ENCODE results near the gene COL18A1.
"Not testable (repeated sequence)": the region's sequence is repeated elsewhere in the genome, so short reads cannot be mapped to it uniquely, and the experiment has no call there.

Gene COL18A1

GRCh38 chr21:45442686-45443594 is 38.0 kb downstream of the COL18A1 start:
- FAIRE-seq = not testable (repeated sequence)

GRCh38 chr21:45443595-45444181 is 38.7 kb downstream of the COL18A1 start:
- no peak for FAIRE-seq

GRCh38 chr21:45444385-45444784 is 39.4 kb downstream of the COL18A1 start:
- FAIRE-seq = no peak

- no peak for FAIRE-seq
These were observed 40.4 kb downstream of the COL18A1 start for GRCh38 chr21:45445369-45445768.

- no peak for FAIRE-seq
These were observed 42.9 kb downstream of the COL18A1 start for GRCh38 chr21:45447821-45448220.

DNA sequence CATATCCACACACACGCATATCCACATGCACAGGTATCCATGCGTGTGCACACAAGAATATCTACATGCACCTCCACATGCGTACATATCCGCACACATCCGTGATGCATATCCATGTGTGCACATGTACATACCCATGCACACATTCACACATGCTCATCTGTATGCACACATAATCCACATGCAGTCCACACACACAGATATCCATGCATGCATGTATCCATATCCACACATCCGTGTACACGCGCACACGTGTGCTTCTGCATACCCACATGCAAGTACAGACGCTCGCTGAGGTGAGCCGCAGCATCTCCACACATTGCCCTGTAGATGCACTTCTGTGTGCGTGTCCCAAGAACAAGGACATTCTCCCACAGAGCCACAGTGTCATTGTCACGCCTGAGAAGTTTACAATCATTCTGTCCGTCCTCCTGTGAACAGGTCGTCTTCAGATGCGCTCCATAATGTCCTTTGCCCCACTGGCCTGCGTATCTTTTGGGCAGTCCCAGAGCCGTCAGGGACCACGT is 43.4 kb downstream of the COL18A1 start:
- no peak for FAIRE-seq

DNA sequence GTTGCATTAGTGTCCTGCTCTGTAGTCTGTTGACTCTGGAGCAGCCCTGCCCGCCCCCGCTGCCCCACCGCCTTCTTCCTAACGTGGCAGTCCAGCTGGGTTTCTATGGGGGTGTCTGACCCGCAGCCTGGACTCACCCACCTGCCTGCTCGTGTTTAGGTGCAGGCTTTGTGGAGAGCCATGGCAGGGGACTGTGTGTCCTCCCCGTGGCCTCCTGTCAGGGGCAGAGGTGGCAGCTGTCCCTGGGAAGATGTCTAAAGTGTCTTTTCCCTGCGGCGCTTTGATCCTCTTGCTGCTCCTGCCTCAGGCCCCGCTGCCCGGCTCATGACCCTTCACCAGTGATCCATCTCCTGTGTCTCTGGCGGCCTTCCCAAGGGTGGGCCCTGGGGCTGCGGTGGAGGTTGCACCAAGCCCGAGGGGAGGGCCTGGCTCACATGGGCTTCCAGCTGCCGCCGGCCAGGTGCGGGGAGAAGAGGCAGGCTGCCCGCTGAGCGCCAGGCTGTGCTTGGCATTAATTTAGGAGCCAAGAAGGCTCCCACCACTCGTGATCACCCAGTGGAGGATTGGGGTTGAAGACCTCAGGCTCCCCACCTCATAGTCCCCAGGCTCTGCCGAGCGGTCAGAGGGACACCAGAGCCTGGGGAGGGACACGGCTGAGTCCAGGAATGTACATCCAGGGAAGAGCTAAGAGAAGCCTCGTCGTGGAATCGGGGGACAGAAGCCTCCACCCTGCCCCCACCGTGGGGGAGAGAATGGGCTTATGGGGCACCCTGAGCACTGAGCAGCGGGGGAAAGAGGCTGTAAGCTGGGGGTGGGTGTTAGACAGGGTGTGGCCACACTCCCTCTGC is 44.1 kb downstream of the COL18A1 start:
- no peak for FAIRE-seq

DNA sequence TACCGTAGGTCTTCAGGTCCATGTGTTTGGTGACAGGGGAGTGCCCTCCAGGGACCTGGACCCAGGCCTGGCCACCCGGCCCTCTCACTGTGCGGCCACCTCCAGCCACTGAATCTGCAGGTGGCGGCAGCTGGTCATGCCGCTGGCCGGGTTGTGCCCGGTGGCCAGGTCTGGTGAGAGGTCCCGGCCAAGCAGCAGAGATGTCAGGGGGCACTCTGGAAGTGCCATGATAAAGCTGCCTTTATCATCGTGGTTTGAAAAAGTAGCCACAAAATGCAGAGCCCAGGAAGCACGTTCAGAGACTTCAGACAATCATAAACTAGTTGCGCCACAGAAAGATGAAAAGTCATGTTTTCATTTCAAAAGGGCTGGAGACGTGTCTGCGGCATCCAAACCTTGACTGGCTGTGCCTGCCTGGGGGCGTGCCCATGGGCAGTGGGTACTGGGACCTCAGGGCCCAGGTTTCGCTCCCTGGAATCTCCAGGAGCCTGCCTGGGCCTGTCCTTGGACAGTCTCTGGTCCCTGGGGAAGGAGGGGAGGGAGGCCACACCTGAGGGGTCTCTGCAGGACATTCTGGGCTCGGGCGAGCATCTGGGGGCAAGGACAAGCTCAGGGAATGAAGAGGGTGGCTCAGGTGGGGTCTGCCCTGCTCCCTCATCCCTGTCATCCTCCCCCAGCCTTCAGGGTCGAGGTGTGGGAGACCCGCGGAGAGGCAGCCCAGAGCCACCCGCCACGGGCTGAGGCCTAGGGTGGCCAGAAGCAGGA is 44.9 kb downstream of the COL18A1 start:
- FAIRE-seq = no peak

GRCh38 chr21:45450423-45451090 is 45.6 kb downstream of the COL18A1 start:
- no peak for FAIRE-seq

- no peak for FAIRE-seq
These were observed 46.3 kb downstream of the COL18A1 start for GRCh38 chr21:45451091-45451740.

GRCh38 chr21:45451771-45452182 is 46.8 kb downstream of the COL18A1 start:
- no peak for FAIRE-seq

GRCh38 chr21:45452696-45453307 is 47.8 kb downstream of the COL18A1 start:
- FAIRE-seq = no peak

GRCh38 chr21:45453308-45453950 is 48.5 kb downstream of the COL18A1 start:
- no peak for FAIRE-seq

DNA sequence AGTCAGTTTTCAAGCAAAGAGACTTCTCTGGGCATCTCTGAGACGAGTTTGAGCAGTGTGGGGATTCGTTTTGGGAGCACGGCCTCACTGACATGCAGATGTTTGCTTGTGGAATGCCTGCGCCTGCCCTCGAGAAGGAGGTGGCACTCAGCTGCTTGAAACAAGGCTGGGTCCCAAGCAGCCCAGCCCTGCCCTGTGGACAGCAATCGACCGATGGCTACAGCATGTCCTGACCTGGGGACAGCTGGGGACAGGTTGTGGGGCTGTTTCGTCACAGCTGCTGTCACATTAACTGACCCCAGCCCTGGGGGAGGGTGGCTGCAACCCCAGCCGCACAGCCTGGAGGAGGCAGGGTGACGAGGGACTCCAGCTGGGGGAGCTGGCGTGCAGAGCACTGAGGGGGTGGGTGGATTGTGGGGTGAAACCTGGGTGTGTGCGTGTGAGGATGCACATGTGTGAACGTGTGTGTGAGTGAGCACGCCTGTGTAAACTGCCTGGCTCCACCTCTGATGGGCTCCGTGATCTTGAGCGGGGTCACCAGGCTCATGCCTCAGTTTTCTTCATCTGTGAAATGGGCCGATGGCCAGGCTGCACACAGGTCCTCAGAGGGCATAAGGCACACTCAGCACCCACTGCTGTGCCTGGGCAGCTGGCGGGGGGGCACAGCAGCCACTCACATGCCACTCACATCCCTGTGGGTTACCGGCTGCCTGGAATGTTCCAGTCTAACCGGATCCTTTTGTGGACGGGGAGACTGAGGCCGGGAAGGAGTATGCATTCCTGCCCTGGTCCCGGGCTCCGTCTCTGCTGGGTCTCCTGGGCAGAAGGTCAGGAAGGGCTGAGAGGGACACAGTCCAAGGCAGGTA is 49.3 kb downstream of the COL18A1 start:
- FAIRE-seq = no peak

DNA sequence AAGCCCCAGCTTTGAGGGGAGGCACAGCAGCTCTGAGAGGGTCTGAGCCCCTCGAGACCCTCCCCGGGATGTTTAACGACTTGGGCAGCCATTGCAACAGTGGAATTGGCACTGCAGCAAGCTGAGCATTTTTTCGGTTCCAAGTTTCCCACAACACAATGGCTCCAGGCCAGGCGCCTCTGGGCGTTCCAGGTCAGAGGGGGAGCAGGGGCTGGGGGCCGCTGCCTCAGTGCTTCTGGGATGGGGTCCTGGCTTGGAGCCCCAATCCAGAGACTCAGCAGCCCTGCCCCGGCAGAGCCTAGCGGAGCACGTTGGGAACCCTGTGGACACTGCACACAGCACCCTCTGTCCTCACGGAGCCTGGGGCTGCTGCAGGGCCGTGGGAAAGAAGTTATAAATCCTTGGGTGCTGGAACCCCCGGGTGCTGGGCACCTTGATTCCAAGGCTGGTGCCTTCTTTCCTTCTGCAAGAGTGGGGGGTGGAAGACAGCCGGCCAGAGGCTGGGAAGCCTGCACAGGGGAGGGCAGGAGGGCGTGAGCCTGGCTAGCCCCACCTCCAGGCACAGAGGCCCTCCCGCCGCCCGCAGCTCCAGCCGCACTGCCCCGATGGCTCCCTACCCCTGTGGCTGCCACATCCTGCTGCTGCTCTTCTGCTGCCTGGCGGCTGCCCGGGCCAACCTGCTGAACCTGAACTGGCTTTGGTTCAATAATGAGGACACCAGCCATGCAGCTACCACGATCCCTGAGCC is 50.1 kb downstream of the COL18A1 start:
- no peak for FAIRE-seq

DNA sequence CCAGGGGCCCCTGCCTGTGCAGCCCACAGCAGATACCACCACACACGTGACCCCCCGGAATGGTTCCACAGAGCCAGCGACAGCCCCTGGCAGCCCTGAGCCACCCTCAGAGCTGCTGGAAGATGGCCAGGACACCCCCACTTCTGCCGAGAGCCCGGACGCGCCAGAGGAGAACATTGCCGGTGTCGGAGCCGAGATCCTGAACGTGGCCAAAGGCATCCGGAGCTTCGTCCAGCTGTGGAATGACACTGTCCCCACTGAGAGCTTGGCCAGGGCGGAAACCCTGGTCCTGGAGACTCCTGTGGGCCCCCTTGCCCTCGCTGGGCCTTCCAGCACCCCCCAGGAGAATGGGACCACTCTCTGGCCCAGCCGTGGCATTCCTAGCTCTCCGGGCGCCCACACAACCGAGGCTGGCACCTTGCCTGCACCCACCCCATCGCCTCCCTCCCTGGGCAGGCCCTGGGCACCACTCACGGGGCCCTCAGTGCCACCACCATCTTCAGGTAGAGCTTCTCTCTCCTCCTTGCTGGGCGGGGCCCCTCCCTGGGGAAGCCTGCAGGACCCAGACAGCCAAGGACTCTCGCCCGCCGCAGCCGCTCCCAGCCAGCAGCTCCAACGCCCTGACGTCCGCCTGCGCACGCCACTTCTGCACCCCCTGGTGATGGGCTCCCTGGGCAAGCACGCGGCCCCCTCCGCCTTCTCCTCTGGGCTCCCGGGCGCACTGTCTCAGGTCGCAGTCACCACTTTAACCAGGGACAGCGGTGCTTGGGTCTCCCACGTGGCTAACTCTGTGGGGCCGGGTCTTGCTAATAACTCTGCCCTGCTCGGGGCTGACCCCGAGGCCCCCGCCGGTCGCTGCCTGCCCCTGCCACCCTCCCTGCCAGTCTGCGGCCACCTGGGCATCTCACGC is 51.0 kb downstream of the COL18A1 start:
- no peak for FAIRE-seq

DNA sequence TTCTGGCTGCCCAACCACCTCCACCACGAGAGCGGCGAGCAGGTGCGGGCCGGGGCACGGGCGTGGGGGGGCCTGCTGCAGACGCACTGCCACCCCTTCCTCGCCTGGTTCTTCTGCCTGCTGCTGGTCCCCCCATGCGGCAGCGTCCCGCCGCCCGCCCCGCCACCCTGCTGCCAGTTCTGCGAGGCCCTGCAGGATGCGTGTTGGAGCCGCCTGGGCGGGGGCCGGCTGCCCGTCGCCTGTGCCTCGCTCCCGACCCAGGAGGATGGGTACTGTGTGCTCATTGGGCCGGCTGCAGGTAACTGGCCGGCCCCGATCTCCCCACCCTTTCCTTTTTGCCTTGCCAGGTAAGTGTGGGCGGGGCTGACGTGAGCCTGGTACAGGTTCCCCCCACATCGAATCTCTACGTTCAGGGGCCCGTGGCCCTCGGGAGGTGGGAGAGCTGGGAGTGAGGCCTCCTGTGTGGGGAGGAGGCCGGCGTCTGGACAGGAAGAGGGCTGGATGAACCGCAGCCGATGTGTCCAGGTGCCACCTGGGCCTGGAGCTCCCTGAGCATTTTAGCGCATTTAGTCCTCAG is 51.7 kb downstream of the COL18A1 start:
- FAIRE-seq = no peak
